Superior temporal gyrus (tissue), 1 donor: ENCODE results near the gene COL26A1.
A peak's percentile ranks its signal among the peaks of the same experiment; 100 is the strongest.

ENCODE experiments used
- DNase-seq: peaks from one replicate; pipeline ENCODE4 v3.0.0-alpha.2; 2016; ENCODE audit errors: extremely low spot score

COL26A1 gene

GRCh38 chr7:101534873-101535272, 172.2 kb downstream of the COL26A1 start:
- no peak for DNase-seq

- DNase-seq: no peak
Measured at GRCh38 chr7:101535351-101535751, 172.7 kb downstream of the COL26A1 start.

GRCh38 chr7:101536232-101536631, 173.6 kb downstream of the COL26A1 start:
- DNase-seq: no peak

- DNase-seq: no peak
Measured at GRCh38 chr7:101536668-101537067, 174.0 kb downstream of the COL26A1 start.

GRCh38 chr7:101537205-101537604, 174.5 kb downstream of the COL26A1 start:
- DNase-seq: no peak

GRCh38 chr7:101537935-101538595, 175.4 kb downstream of the COL26A1 start:
- no peak for DNase-seq

- DNase-seq: peak; percentile 63
Measured at GRCh38 chr7:101538596-101539459, 176.2 kb downstream of the COL26A1 start.

- DNase-seq: no peak
Measured at GRCh38 chr7:101539784-101540183, 177.1 kb downstream of the COL26A1 start.

GRCh38 chr7:101542527-101543241, 180.0 kb downstream of the COL26A1 start:
- DNase-seq: peak; percentile 76

- DNase-seq: no peak
Measured at GRCh38 chr7:101543242-101543766, 180.6 kb downstream of the COL26A1 start.

GRCh38 chr7:101543846-101544245, 181.2 kb downstream of the COL26A1 start:
- no peak for DNase-seq

GRCh38 chr7:101545441-101546190, 182.9 kb downstream of the COL26A1 start:
- no peak for DNase-seq

- no peak for DNase-seq
Measured at GRCh38 chr7:101546308-101546936, 183.7 kb downstream of the COL26A1 start.

GRCh38 chr7:101547022-101547915, 184.6 kb downstream of the COL26A1 start:
- DNase-seq: no peak

- DNase-seq: no peak
Measured at GRCh38 chr7:101547916-101548661, 185.4 kb downstream of the COL26A1 start.

- no peak for DNase-seq
Measured at GRCh38 chr7:101549734-101550133, 187.1 kb downstream of the COL26A1 start.

- DNase-seq: no peak
Measured at GRCh38 chr7:101550641-101551541, 188.2 kb downstream of the COL26A1 start.
